Esophagus muscularis mucosa (tissue), 4 donors: Measurements from ENCODE around the gene NFATC3.

Experiments used
- CTCF ChIP-seq, 3 experiments: fragments of 200-600 bp in 2 of 3; fragments of 450-650 bp in 1 of 3; sonication (generic) in 2 of 3; IDR thresholded peaks; one replicate each; pipeline ENCODE4 v1.5.1; 2017 to 2019; ENCODE audit warnings: antibody characterized with exemption in 3 of 3, mild to moderate bottlenecking in 2 of 3, moderate library complexity in 1 of 3
- EP300 ChIP-seq: sonication (generic); formaldehyde crosslinking; IDR thresholded peaks from one replicate; pipeline ENCODE4 v1.6.1; 2017; ENCODE audit warnings: antibody characterized with exemption
- POLR2A ChIP-seq: fragments of 450-650 bp; IDR thresholded peaks from one replicate; pipeline ENCODE4 v1.6.1; 2017; ENCODE audit warnings: antibody characterized with exemption, moderate library complexity, mild to moderate bottlenecking, low read depth
- POLR2AphosphoS5 ChIP-seq, 2 donors: sonication (generic); formaldehyde crosslinking; IDR thresholded peaks; one replicate each; pipeline ENCODE4 v1.6.1; 2017; ENCODE audit warnings: antibody characterized with exemption in 2 of 2

DNA sequence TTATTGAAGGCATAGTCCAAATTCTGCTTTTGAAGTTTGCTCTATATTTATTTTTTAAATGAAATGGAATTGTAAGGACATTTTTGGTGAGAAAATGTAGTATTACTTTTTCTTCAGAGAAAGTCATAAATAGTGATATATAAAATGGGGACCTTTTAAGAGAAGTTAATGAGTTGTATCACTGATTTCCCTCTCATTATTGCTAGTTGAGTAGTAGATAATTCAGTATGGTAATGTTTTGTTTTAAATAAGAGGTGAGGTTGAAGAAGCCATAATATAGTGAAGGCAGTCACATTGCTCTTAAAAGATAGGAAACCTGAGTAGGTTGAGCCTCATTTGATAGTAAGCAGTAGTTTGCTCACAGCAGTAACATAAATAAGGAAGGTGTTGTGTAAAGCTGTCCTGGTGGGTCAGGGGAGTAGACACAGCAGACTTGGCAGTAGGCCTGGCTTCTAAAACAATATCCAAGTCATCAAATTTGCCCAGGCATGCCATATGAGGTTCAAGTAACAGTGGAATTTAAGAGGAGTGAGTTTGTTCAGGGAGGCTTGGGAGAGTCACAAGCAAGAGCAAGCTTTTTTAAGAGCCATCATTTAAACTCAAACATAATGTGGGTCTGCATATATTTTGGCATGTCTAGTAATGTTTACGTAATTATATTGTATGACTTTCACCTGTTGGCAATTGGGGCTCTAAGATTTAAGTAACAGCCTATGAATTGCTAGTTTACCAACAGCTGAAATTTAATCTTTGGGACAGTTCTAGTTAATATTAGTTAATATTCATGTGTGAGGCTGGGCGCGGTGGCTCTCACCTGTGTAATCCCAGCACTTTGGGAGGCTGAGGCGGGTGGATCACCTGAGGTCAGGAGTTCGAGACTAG is 6.5 kb downstream of the NFATC3 start:
- TF ChIP-seq CTCF (IDR thresholded peaks at IDR 0.05): no peak
- TF ChIP-seq EP300: no peak
- no peak for TF ChIP-seq POLR2A
- no peak for TF ChIP-seq POLR2AphosphoS5 (IDR thresholded peaks at IDR 0.05)
